Thyroid gland (tissue), 4 donors: ENCODE measurements around the gene COL8A1.

Experiments used
- POLR2A ChIP-seq, 2 donors: fragments of 450-650 bp; IDR thresholded peaks; one replicate each; pipeline ENCODE4 v1.6.1; 2017; ENCODE audit warnings: antibody characterized with exemption in 2 of 2, mild to moderate bottlenecking in 2 of 2, moderate library complexity in 1 of 2
- TF ChIP-seq, protein P1 (sequence below), 6 experiments: fragments of 200-600 bp in 3 of 6; fragments of 450-650 bp in 3 of 6; sonication (generic) in 3 of 6; IDR thresholded peaks; one replicate each; pipeline ENCODE4 v1.5.1; 2016 to 2019; ENCODE audit warnings: antibody characterized with exemption in 6 of 6, mild to moderate bottlenecking in 2 of 6, inconsistent platforms in 1 of 6, moderate library complexity in 1 of 6

DNA sequence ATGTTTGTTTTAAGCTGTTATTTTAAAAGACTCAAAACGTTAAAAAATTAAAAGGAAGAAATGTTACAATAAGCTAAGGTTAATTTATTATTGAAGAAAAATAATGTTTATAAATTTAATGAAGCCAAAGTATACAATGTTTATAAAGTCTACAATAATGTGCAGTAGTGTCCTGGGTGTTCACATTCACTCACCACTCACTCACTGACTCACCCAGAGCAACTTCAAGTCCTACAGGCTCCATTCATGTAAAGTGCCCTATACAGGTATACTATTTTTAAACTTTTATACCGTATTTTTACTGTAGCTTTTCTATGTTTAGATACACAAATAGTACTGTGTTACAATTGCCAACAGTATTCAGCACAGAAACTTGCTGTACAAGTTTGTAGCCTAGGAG, 55.2 kb downstream of the COL8A1 start:
- no peak for TF ChIP-seq POLR2A (IDR thresholded peaks at IDR 0.05)
- TF ChIP-seq, protein P1, sequence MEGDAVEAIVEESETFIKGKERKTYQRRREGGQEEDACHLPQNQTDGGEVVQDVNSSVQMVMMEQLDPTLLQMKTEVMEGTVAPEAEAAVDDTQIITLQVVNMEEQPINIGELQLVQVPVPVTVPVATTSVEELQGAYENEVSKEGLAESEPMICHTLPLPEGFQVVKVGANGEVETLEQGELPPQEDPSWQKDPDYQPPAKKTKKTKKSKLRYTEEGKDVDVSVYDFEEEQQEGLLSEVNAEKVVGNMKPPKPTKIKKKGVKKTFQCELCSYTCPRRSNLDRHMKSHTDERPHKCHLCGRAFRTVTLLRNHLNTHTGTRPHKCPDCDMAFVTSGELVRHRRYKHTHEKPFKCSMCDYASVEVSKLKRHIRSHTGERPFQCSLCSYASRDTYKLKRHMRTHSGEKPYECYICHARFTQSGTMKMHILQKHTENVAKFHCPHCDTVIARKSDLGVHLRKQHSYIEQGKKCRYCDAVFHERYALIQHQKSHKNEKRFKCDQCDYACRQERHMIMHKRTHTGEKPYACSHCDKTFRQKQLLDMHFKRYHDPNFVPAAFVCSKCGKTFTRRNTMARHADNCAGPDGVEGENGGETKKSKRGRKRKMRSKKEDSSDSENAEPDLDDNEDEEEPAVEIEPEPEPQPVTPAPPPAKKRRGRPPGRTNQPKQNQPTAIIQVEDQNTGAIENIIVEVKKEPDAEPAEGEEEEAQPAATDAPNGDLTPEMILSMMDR (IDR thresholded peaks at IDR 0.05), result no peak
